Measurements from ENCODE around the gene RECQL. TPM values are rescaled to one million over a fixed set of nuclear protein-coding genes. Genes with fewer than 3 reads are reported as not detected.
A peak's percentile ranks its signal among the peaks of the same experiment; 100 is the strongest.

The RECQL gene
- total RNA-seq, 4 donors from 2014 or later = 14.0 to 32.5 (median 22.3) TPM

DNA sequence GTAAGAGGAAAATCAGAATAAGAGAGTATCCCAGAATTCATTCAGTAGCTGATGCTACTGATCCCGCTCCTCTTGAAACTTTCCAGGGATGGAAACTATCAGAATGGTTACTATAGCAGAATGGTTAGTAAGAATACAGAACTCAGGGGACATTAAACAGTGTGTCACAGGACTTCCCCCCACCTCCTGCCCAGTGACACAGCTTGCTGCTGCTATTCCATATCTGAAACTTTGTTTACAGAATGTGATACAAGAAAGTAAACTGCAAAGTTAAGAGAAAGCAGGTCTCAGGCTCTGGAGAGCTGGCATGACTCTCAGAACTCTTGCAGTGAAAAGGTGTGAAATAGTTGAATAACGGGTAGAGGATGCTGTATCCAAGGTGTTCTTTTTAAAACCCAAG lies 28.0 kb upstream of the RECQL start:
- DNase-seq = no peak
- ATAC-seq = no peak
- intact Hi-C loops (cut with DNase I; ENCODE audit: low total_unique reads) (loop anchor here (10.0 kb wide), 1 partner anchor 125 kb away; the partner anchor contains the start of gene LDHB), in situ Hi-C loops (cut with MboI; ENCODE audit: low sequenced_read_pairs in 4 of 4) (no loop called here)
- no peaks in the 10 kb centered on the region for H3K36me3 ChIP-seq
- no peak for TF ChIP-seq POLR2A (IDR thresholded peaks at IDR 0.05)
- TF ChIP-seq, protein P1, sequence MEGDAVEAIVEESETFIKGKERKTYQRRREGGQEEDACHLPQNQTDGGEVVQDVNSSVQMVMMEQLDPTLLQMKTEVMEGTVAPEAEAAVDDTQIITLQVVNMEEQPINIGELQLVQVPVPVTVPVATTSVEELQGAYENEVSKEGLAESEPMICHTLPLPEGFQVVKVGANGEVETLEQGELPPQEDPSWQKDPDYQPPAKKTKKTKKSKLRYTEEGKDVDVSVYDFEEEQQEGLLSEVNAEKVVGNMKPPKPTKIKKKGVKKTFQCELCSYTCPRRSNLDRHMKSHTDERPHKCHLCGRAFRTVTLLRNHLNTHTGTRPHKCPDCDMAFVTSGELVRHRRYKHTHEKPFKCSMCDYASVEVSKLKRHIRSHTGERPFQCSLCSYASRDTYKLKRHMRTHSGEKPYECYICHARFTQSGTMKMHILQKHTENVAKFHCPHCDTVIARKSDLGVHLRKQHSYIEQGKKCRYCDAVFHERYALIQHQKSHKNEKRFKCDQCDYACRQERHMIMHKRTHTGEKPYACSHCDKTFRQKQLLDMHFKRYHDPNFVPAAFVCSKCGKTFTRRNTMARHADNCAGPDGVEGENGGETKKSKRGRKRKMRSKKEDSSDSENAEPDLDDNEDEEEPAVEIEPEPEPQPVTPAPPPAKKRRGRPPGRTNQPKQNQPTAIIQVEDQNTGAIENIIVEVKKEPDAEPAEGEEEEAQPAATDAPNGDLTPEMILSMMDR (IDR thresholded peaks at IDR 0.05 in 4 of 5, conservative IDR thresholded peaks at IDR 0.05 in 1 of 5) = no peak
- H3K27ac ChIP-seq = peak overlapping the region in 2 of 4 donors; percentile 23 to 61
- no peaks in the 10 kb centered on the region for H3K9me3 ChIP-seq
- H3K4me1 ChIP-seq = peaks cover 14 to 21% of the 10 kb centered on the region in 2 donors
- H3K27me3 ChIP-seq = no peaks in the 10 kb centered on the region
- no peak overlapping the region for H3K4me3 ChIP-seq

DNA sequence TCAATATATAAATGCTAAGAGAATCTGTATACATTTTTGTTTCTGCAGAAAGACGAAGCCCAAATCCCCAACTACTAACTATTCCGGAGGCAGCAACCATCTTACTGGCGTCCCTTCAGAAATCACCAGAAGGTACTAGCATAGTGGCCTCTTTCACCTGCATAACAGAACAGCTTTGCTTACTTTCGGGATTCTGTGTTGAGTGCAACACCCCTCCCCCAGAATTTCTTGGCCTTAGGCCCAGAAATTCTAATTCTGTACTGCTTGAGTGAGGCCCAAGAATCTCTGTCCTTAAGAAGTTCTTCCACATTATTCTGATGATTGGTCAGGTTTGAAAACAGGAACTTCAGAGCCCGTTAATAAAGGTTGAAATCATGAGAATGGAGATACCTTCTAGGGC lies 27.5 kb upstream of the RECQL start:
- no peak for DNase-seq
- Histone ChIP-seq H3K9me3 (no peaks in the 10 kb centered on the region), H3K36me3 (no peaks in the 10 kb centered on the region), H3K4me1 (peaks cover 14 to 21% of the 10 kb centered on the region in 2 donors), H3K27ac (peak overlapping the region in 2 of 4 donors; percentile 23 to 61), H3K4me3 (no peak overlapping the region), H3K27me3 (no peaks in the 10 kb centered on the region)
- peak in 1 of 2 donors; percentile 34 for ATAC-seq
- TF ChIP-seq POLR2A (IDR thresholded peaks at IDR 0.05) = no peak
- TF ChIP-seq, protein P1 (IDR thresholded peaks at IDR 0.05 in 4 of 5, conservative IDR thresholded peaks at IDR 0.05 in 1 of 5) = no peak
- intact Hi-C loops (cut with DNase I; ENCODE audit: low total_unique reads) (loop anchor here (10.0 kb wide), 1 partner anchor 126 kb away; the partner anchor contains the start of gene LDHB), in situ Hi-C loops (cut with MboI; ENCODE audit: low sequenced_read_pairs in 4 of 4) (no loop called here)

DNA sequence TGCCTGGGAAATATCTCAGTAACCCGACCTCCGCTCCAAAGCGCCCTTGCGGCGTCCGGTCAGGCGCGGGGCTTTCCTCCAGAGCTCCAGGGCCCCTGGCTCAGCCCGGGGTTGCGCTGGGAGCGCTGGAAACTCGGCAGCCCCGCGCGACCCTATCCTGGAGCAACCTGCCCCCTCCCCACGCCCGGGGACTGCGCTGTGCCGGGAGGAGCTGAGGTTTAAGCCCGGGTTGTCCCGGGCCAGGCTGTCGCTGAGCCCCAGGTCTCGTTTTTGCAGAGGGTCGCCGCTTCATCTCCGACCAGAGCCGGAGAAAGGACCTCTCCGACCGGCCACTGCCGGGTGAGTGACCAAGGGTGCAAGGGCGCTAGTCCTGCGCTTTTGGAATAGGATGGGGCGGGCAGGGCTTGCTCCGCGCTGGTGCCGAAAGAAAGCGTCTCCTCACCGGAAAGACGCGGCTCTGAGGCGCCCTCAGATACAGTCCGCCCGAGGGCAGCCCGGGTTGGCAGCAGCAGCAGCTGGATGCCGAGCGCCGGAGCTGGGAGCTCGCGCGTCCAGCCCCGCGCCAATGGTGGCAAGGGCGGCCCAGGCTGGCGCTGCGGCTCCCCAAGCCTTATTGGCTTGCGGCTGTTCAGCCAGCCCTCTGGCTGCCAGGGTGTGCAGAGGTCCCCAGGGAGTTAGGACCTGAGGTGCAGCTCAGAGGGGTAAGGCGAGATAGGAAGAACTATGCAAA lies 26.2 kb upstream of the RECQL start:
- intact Hi-C loops (cut with DNase I; ENCODE audit: low total_unique reads) = loop anchor here (10.0 kb wide), 1 partner anchor 127 kb away; the partner anchor contains the start of gene LDHB
- Histone ChIP-seq H3K4me3 (peak overlapping the region; percentile 65 to 74 (median 68)), H3K9me3 (no peaks in the 10 kb centered on the region), H3K27me3 (no peaks in the 10 kb centered on the region), H3K27ac (peak overlapping the region; percentile 53 to 70 (median 62)), H3K36me3 (no peaks in the 10 kb centered on the region), H3K4me1 (peaks cover 14 to 21% of the 10 kb centered on the region in 2 donors)
- in situ Hi-C loops (cut with MboI; ENCODE audit: low sequenced_read_pairs in 4 of 4) = no loop called here
- peak; percentile 25 to 62 for DNase-seq
- peak; percentile 75 to 87 for ATAC-seq
- TF ChIP-seq, protein P1 (IDR thresholded peaks at IDR 0.05 in 4 of 5, conservative IDR thresholded peaks at IDR 0.05 in 1 of 5) = peak in 2 of 5 experiments; percentile 14 to 44
- no peak for TF ChIP-seq POLR2A (IDR thresholded peaks at IDR 0.05)

DNA sequence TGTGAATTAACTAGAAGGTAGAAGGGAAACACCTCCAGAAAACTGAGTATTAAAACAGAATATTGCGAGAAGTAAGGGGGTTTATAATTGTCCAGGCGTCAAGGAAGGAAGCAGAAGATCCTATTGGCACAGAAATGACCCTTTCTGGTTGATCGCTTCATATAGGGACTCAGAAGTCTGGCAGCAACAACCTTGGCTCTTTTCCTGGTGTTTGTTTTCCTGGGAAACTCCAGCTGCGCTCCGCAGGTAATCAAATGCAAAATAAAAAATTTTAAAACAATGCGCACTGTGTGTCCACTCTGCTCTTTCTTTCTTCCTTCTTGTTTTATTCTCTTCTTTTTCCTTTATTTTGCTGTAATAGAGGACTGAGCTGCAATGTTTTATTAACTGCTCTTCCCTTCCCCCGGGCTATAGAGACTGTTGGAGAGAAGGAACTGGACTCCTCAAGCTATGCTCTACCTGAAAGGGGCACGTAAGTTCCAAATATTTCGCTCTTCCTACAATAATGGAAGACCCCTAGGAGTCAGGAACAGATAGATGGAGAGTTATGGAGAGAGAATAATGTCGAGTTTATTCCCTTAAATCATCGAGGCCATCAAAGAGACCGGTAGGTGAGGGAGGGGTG lies 25.4 kb upstream of the RECQL start:
- Histone ChIP-seq H3K4me1 (peaks cover 14 to 21% of the 10 kb centered on the region in 2 donors), H3K27me3 (no peaks in the 10 kb centered on the region), H3K4me3 (peak overlapping the region; percentile 65 to 74 (median 68)), H3K27ac (peak overlapping the region in 2 of 4 donors; percentile 62 to 70), H3K36me3 (no peaks in the 10 kb centered on the region), H3K9me3 (no peaks in the 10 kb centered on the region)
- DNase-seq (no peak), ATAC-seq (peak in 1 of 2 donors; percentile 9)
- in situ Hi-C loops (cut with MboI; ENCODE audit: low sequenced_read_pairs in 4 of 4) = no loop called here
- intact Hi-C loops (cut with DNase I; ENCODE audit: low total_unique reads) = loop anchor here (10.0 kb wide), 1 partner anchor 128 kb away; the partner anchor contains the start of gene LDHB
- TF ChIP-seq, protein P1 (IDR thresholded peaks at IDR 0.05 in 4 of 5, conservative IDR thresholded peaks at IDR 0.05 in 1 of 5) = no peak
